Trophoblast cell (in vitro differentiated cells and primary cell): ENCODE data around the gene BCL10.

Experiments
- DNase-seq, 2 donors: peaks; one replicate each; pipeline ENCODE4 v3.0.0-alpha.2; 2016
- H2AFZ ChIP-seq: 2 replicates; pipeline ENCODE4 v1.6.1; 2013; ENCODE audit warnings: low read length, moderate library complexity, mild to moderate bottlenecking; ENCODE audit not compliant: insufficient read depth, poor library complexity
- H2AK5ac ChIP-seq: 2 replicates; pipeline ENCODE4 v1.6.1; 2013; ENCODE audit warnings: mild to moderate bottlenecking, low read length
- H2BK120ac ChIP-seq: 2 replicates; pipeline ENCODE4 v1.6.1; 2013; ENCODE audit warnings: low read length, mild to moderate bottlenecking, moderate library complexity; ENCODE audit not compliant: insufficient read depth, poor library complexity
- H2BK12ac ChIP-seq: 2 replicates; pipeline ENCODE4 v1.6.1; 2013; ENCODE audit warnings: mild to moderate bottlenecking, low read length, moderate library complexity
- H2BK5ac ChIP-seq: 2 replicates; pipeline ENCODE4 v1.6.1; 2013; ENCODE audit warnings: low read length, low read depth, moderate library complexity, mild to moderate bottlenecking; ENCODE audit not compliant: poor library complexity
- H3K14ac ChIP-seq: 2 replicates; pipeline ENCODE4 v1.6.1; 2013; ENCODE audit warnings: mild to moderate bottlenecking, low read length
- H3K18ac ChIP-seq: 2 replicates; pipeline ENCODE4 v1.6.1; 2013; ENCODE audit warnings: mild to moderate bottlenecking, low read length
- H3K23ac ChIP-seq: 2 replicates; pipeline ENCODE4 v1.6.1; 2013; ENCODE audit warnings: low read length
- H3K27ac ChIP-seq: 2 replicates; pipeline ENCODE4 v1.5.1; 2013; ENCODE audit warnings: low read depth, mild to moderate bottlenecking, inconsistent platforms, low read length, moderate library complexity
- H3K27me3 ChIP-seq: 2 replicates; pipeline ENCODE4 v1.6.1; 2013; ENCODE audit warnings: inconsistent platforms, mild to moderate bottlenecking, low read length, moderate library complexity; ENCODE audit not compliant: insufficient read depth
- H3K36me3 ChIP-seq, 2 experiments: 1 replicate in 1 of 2; 2 replicates in 1 of 2; pipeline ENCODE4 v1.6.1; 2013; ENCODE audit warnings: low read length in 2 of 2, mild to moderate bottlenecking in 2 of 2, moderate library complexity in 1 of 2; ENCODE audit not compliant: insufficient read depth in 2 of 2, control insufficient read depth in 1 of 2
- H3K4ac ChIP-seq: 2 replicates; pipeline ENCODE4 v1.6.1; 2013; ENCODE audit warnings: low read depth, mild to moderate bottlenecking, low read length, moderate library complexity
- H3K4me1 ChIP-seq, 2 experiments: 1 replicate in 1 of 2; 2 replicates in 1 of 2; pipeline ENCODE4 v1.6.1; 2013; ENCODE audit warnings: low read length in 2 of 2, mild to moderate bottlenecking in 2 of 2, moderate library complexity in 1 of 2; ENCODE audit not compliant: insufficient read depth in 2 of 2, control insufficient read depth in 1 of 2
- H3K4me2 ChIP-seq: 2 replicates; pipeline ENCODE4 v1.6.1; 2013; ENCODE audit warnings: inconsistent platforms, mild to moderate bottlenecking, low read length, moderate library complexity
- H3K4me3 ChIP-seq: 2 replicates; pipeline ENCODE4 v1.5.1; 2013; ENCODE audit warnings: mild to moderate bottlenecking, low read depth, low read length, inconsistent platforms
- H3K79me1 ChIP-seq: one replicate; pipeline ENCODE4 v1.6.1; 2013; ENCODE audit warnings: low read length
- H3K79me2 ChIP-seq: 2 replicates; pipeline ENCODE4 v1.6.1; 2013; ENCODE audit warnings: low read length, mild to moderate bottlenecking; ENCODE audit not compliant: control insufficient read depth, insufficient read depth, poor library complexity
- H3K9ac ChIP-seq: 2 replicates; pipeline ENCODE4 v1.6.1; 2013; ENCODE audit warnings: mild to moderate bottlenecking, low read length
- H3K9me3 ChIP-seq: 2 replicates; pipeline ENCODE4 v1.6.1; 2013; ENCODE audit warnings: low read depth, mild to moderate bottlenecking, control low read depth, inconsistent platforms, low read length; ENCODE audit not compliant: insufficient read depth
- H4K12ac ChIP-seq: 2 replicates; pipeline ENCODE4 v1.6.1; 2013; ENCODE audit warnings: low read depth, mild to moderate bottlenecking, low read length, moderate library complexity
- H4K8ac ChIP-seq: 2 replicates; pipeline ENCODE4 v1.6.1; 2013; ENCODE audit warnings: low read depth, mild to moderate bottlenecking, low read length, moderate library complexity
- H4K91ac ChIP-seq: one replicate; pipeline ENCODE4 v1.6.1; 2013; ENCODE audit warnings: low read depth, mild to moderate bottlenecking, low read length, moderate library complexity
- WGBS: extraction: QIAGEN DNeasy Blood & Tissue Kit; methylation state at CpG from one replicate; pipeline ENCODE4 v1.1.7; 2013; ENCODE audit warnings: missing lambda C conversion rate; ENCODE audit not compliant: insufficient read length, insufficient coverage; ENCODE audit errors: extremely low coverage; 5-methylcytosine and 5-hydroxymethylcytosine counted together

BCL10 gene

GRCh38 chr1:85295006-85295431 lies 18.6 kb upstream of the BCL10 start:
- no peak overlapping the region for H3K23ac ChIP-seq
- H3K27ac ChIP-seq, result no peak overlapping the region
- no peak overlapping the region for H2BK120ac ChIP-seq
- peaks cover 2% of the 10 kb centered on the region for H3K27me3 ChIP-seq
- no peak overlapping the region for H4K12ac ChIP-seq
- H3K4ac ChIP-seq, result no peak overlapping the region
- no peaks in the 10 kb centered on the region for H3K4me1 ChIP-seq
- no peaks in the 10 kb centered on the region for H3K36me3 ChIP-seq
- no peak overlapping the region for H2AFZ ChIP-seq
- no peak overlapping the region for H4K91ac ChIP-seq
- no CpG with 5 or more reads among the region's 3 CpGs for WGBS
- no peaks in the 10 kb centered on the region for H3K79me1 ChIP-seq
- H3K4me3 ChIP-seq, result no peak overlapping the region
- H3K9ac ChIP-seq, result no peak overlapping the region
- H3K9me3 ChIP-seq, result no peaks in the 10 kb centered on the region
- no peak overlapping the region for H4K8ac ChIP-seq
- no peak overlapping the region for H3K18ac ChIP-seq
- no peak overlapping the region for H2BK12ac ChIP-seq
- no peak for DNase-seq
- H3K79me2 ChIP-seq, result no peaks in the 10 kb centered on the region
- H3K14ac ChIP-seq, result no peak overlapping the region
- no peak overlapping the region for H2BK5ac ChIP-seq
- H2AK5ac ChIP-seq, result no peak overlapping the region
- no peak overlapping the region for H3K4me2 ChIP-seq

- H3K36me3 ChIP-seq, result no peaks in the 10 kb centered on the region
- no peak overlapping the region for H3K27ac ChIP-seq
- no CpG with 5 or more reads among the region's 2 CpGs for WGBS
- H2BK5ac ChIP-seq, result no peak overlapping the region
- H3K4me2 ChIP-seq, result no peak overlapping the region
- no peak overlapping the region for H4K91ac ChIP-seq
- no peak overlapping the region for H2AFZ ChIP-seq
- no peaks in the 10 kb centered on the region for H3K9me3 ChIP-seq
- no peaks in the 10 kb centered on the region for H3K4me1 ChIP-seq
- no peak overlapping the region for H2BK12ac ChIP-seq
- no peak overlapping the region for H3K4me3 ChIP-seq
- H4K12ac ChIP-seq, result no peak overlapping the region
- no peak overlapping the region for H2BK120ac ChIP-seq
- no peak overlapping the region for H3K14ac ChIP-seq
- peaks cover 2% of the 10 kb centered on the region for H3K27me3 ChIP-seq
- no peaks in the 10 kb centered on the region for H3K79me1 ChIP-seq
- no peak overlapping the region for H3K23ac ChIP-seq
- no peak for DNase-seq
- no peak overlapping the region for H3K4ac ChIP-seq
- no peaks in the 10 kb centered on the region for H3K79me2 ChIP-seq
- H3K18ac ChIP-seq, result no peak overlapping the region
- no peak overlapping the region for H4K8ac ChIP-seq
- no peak overlapping the region for H3K9ac ChIP-seq
- no peak overlapping the region for H2AK5ac ChIP-seq
Measured at GRCh38 chr1:85290826-85291225, 14.4 kb upstream of the BCL10 start.

- H3K9me3 ChIP-seq, result peaks cover 3% of the 10 kb centered on the region
- no peaks in the 10 kb centered on the region for H3K79me2 ChIP-seq
- no peak overlapping the region for H3K23ac ChIP-seq
- H3K27me3 ChIP-seq, result peaks cover 2% of the 10 kb centered on the region
- H2BK5ac ChIP-seq, result no peak overlapping the region
- no peak overlapping the region for H3K14ac ChIP-seq
- no peaks in the 10 kb centered on the region for H3K36me3 ChIP-seq
- H3K4ac ChIP-seq, result no peak overlapping the region
- no peak overlapping the region for H2BK12ac ChIP-seq
- H3K79me1 ChIP-seq, result no peaks in the 10 kb centered on the region
- no peak overlapping the region for H2AFZ ChIP-seq
- DNase-seq, result no peak
- WGBS, result no CpG with 5 or more reads among the region's 4 CpGs
- no peak overlapping the region for H2AK5ac ChIP-seq
- no peak overlapping the region for H3K4me2 ChIP-seq
- no peak overlapping the region for H4K91ac ChIP-seq
- H2BK120ac ChIP-seq, result no peak overlapping the region
- no peak overlapping the region for H4K8ac ChIP-seq
- H3K27ac ChIP-seq, result no peak overlapping the region
- H3K4me3 ChIP-seq, result no peak overlapping the region
- no peak overlapping the region for H4K12ac ChIP-seq
- H3K18ac ChIP-seq, result no peak overlapping the region
- H3K4me1 ChIP-seq, result no peaks in the 10 kb centered on the region
- no peak overlapping the region for H3K9ac ChIP-seq
Measured at GRCh38 chr1:85289848-85290335, 13.5 kb upstream of the BCL10 start.

GRCh38 chr1:85289207-85289847 lies 12.9 kb upstream of the BCL10 start:
- Histone ChIP-seq H2BK12ac (no peak overlapping the region), H3K9ac (no peak overlapping the region), H3K36me3 (no peaks in the 10 kb centered on the region), H3K4me3 (no peak overlapping the region), H3K4me1 (no peaks in the 10 kb centered on the region), H3K9me3 (peaks cover 3% of the 10 kb centered on the region), H3K14ac (no peak overlapping the region), H3K23ac (no peak overlapping the region), H4K91ac (no peak overlapping the region), H3K4me2 (no peak overlapping the region), H2AFZ (no peak overlapping the region), H4K12ac (no peak overlapping the region), H4K8ac (no peak overlapping the region), H2BK5ac (no peak overlapping the region), H3K79me2 (no peaks in the 10 kb centered on the region), H3K27me3 (peaks cover 2% of the 10 kb centered on the region), H3K4ac (no peak overlapping the region), H2BK120ac (no peak overlapping the region), H2AK5ac (no peak overlapping the region), H3K79me1 (no peaks in the 10 kb centered on the region), H3K27ac (no peak overlapping the region), H3K18ac (no peak overlapping the region)
- WGBS, result no CpG with 5 or more reads among the region's 9 CpGs
- peak in 1 of 2 donors; percentile 30 for DNase-seq
